Tibial artery (tissue), 4 donors: ENCODE measurements around the gene FFAR2.
"Not testable (repeated sequence)": the region's sequence is repeated elsewhere in the genome, so short reads cannot be mapped to it uniquely, and the experiment has no call there.

Experiments used
- DNase-seq, 2 donors: peaks; one replicate each; pipeline ENCODE4 v3.0.0-alpha.2; 2019
- H3K27ac ChIP-seq, 2 donors: fragments of 200-600 bp; sonication (generic) in 1 of 2; 1 replicate in 1 of 2; 2 replicates in 1 of 2; pipeline ENCODE4 v1.5.1; 2018 to 2019; ENCODE audit warnings: mild to moderate bottlenecking in 1 of 2
- H3K27me3 ChIP-seq, 2 donors: fragments of 200-600 bp; sonication (generic) in 1 of 2; one replicate each; pipeline versions ENCODE4 v1.5.1 to v1.6.0; 2016 to 2019
- H3K36me3 ChIP-seq, 3 donors: fragments of 200-600 bp; sonication (generic) in 2 of 3; one replicate each; pipeline ENCODE4 v1.5.1; 2016 to 2019; ENCODE audit warnings: mild to moderate bottlenecking in 2 of 3
- H3K4me1 ChIP-seq, 4 donors: fragments of 200-600 bp; sonication (generic) in 2 of 4; 1 replicate in 3 of 4; 2 replicates in 1 of 4; pipeline ENCODE4 v1.5.1; 2016 to 2019
- H3K4me3 ChIP-seq, 2 donors: fragments of 200-600 bp; sonication (generic) in 1 of 2; 1 replicate in 1 of 2; 2 replicates in 1 of 2; pipeline ENCODE4 v1.5.1; 2018 to 2019; ENCODE audit warnings: mild to moderate bottlenecking in 2 of 2
- H3K9me3 ChIP-seq, 3 donors: fragments of 200-600 bp; sonication (generic) in 1 of 3; one replicate each; pipeline ENCODE4 v1.5.1; 2016 to 2019
- intact Hi-C: fragments of 100-400 bp; cut with DNase I; formaldehyde crosslinking; loops from one replicate; pipeline ENCODE4 v1.15.0; 2023; ENCODE audit warnings: low total_unique reads
- TF ChIP-seq, protein P1 (sequence below), 2 experiments: fragments of 200-600 bp in 1 of 2; fragments of 450-650 bp in 1 of 2; IDR thresholded peaks; one replicate each; pipeline ENCODE4 v1.5.1; 2017 to 2019; ENCODE audit warnings: antibody characterized with exemption in 2 of 2, mild to moderate bottlenecking in 1 of 2, moderate library complexity in 1 of 2

The FFAR2 gene

DNA sequence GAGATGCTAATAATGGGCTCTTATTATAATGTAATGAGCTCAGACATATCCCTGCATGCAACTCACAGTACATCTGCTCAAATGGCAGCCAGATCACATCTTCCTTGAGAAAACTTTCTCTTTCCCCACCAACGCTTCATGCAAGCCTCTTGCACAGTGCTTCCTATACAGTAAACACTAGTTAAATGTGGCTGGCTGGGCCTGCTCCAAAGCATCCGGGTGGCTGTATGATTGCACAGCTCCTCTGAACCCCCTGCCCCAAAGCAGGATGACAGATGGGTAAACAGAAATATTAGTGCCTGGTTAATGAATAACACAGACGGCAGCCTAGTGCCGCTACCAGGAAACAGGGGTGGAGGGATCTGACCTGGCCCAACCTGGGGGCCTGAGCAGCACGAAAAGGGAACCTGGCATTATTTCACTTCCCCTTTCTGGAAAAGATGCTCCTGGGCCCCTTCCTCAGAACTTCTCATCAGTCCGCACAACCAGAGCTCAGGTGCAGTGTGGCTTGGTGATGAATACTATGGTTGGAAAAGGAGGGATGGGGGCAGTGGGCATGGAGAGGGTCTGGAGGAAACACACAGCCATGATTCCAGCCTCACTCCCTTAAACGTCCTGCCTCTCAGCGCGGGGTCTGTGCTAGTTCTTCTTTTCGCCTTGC is 10.8 kb downstream of the FFAR2 start:
- H3K9me3 ChIP-seq = no peaks in the 10 kb centered on the region
- no peaks in the 10 kb centered on the region for H3K36me3 ChIP-seq
- no peak for DNase-seq
- no peaks in the 10 kb centered on the region for H3K4me1 ChIP-seq
- no peaks in the 10 kb centered on the region for H3K27me3 ChIP-seq
- intact Hi-C loops = no loop called here
- H3K4me3 ChIP-seq = no peak overlapping the region
- no peak overlapping the region for H3K27ac ChIP-seq
- TF ChIP-seq, protein P1, sequence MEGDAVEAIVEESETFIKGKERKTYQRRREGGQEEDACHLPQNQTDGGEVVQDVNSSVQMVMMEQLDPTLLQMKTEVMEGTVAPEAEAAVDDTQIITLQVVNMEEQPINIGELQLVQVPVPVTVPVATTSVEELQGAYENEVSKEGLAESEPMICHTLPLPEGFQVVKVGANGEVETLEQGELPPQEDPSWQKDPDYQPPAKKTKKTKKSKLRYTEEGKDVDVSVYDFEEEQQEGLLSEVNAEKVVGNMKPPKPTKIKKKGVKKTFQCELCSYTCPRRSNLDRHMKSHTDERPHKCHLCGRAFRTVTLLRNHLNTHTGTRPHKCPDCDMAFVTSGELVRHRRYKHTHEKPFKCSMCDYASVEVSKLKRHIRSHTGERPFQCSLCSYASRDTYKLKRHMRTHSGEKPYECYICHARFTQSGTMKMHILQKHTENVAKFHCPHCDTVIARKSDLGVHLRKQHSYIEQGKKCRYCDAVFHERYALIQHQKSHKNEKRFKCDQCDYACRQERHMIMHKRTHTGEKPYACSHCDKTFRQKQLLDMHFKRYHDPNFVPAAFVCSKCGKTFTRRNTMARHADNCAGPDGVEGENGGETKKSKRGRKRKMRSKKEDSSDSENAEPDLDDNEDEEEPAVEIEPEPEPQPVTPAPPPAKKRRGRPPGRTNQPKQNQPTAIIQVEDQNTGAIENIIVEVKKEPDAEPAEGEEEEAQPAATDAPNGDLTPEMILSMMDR (IDR thresholded peaks at IDR 0.05) = no peak

DNA sequence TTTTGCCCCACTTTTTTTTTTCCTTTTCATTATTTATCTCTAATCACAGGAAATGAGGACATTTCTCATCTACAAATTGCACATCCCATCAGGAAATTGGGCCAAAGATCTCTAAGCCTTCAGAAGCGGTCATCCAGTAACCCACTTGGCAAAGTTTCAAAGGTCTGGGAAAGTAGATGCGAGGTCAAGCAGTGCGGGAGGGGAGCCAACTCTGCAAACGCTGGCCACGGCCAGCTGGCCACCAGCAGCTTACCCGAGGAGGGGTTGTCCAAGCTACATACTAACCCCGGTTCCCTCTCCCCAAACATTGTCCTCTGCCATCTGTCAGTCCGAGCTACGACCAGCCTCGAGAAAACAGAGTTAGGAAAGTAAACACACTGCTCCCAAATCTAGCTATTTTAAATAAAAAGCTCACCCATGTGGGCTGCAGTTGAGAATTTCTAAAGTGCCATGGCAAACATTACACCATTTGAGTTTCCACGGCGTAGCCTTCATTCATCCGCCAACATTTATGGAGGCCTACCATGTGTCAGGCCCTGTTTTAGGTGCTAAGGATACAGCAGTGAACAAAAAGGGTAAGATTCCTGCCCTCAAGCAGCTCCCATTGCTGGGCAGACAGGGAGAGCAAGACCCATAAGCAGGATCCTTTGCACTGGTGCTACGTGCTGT is 11.5 kb downstream of the FFAR2 start:
- Histone ChIP-seq H3K9me3 (no peaks in the 10 kb centered on the region), H3K4me1 (no peaks in the 10 kb centered on the region), H3K27me3 (no peaks in the 10 kb centered on the region), H3K27ac (no peak overlapping the region), H3K4me3 (no peak overlapping the region), H3K36me3 (no peaks in the 10 kb centered on the region)
- TF ChIP-seq, protein P1 (IDR thresholded peaks at IDR 0.05) = no peak
- no peak for DNase-seq
- intact Hi-C loops = no loop called here

DNA sequence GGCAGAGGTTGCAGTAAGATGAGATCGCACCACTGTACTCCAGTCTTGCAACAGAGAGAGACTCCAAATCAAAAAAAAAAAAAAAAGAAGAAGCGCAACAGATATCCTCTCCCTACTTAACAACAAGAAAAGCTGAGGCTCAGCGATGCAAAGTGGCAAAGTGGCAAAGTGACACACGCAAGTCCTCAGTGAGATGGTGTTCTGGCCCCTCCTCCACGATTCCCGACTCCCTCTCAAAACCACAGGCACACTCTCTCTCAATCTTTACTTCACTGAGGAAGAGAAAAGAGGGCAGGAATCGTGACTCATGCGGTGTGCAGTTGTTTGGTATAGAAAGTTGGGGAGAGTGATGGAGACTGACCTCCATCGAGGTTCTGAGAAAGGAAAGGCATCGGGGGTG is 12.6 kb downstream of the FFAR2 start:
- H3K4me1 ChIP-seq = no peaks in the 10 kb centered on the region
- DNase-seq = no peak
- no peaks in the 10 kb centered on the region for H3K27me3 ChIP-seq
- no peak overlapping the region for H3K27ac ChIP-seq
- intact Hi-C loops = no loop called here
- no peaks in the 10 kb centered on the region for H3K9me3 ChIP-seq
- H3K4me3 ChIP-seq = no peak overlapping the region
- TF ChIP-seq, protein P1 (IDR thresholded peaks at IDR 0.05) = no peak
- H3K36me3 ChIP-seq = no peaks in the 10 kb centered on the region

DNA sequence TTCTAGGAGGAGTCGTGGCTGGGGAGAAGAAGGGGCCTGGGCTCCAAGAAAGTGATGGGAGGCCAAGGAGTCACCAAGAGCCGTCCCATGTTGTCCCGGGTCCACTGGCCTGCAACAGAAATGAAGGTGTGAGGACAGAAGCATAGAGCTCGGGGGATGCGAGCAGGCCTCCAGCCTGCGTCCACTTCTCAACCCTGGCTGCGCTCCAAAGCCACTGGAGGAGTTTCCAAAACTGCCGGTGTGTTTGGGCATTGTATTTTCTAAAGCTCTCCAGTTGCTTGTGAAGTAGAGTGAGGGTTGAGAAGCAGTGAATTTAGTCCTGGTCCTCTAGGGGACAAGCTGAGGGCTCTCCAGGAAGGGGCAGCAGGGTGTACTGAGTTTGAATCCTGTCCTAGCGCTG is 13.0 kb downstream of the FFAR2 start:
- TF ChIP-seq, protein P1 (IDR thresholded peaks at IDR 0.05) = no peak
- no peak for DNase-seq
- H3K27ac ChIP-seq = no peak overlapping the region
- no peaks in the 10 kb centered on the region for H3K4me1 ChIP-seq
- H3K9me3 ChIP-seq = no peaks in the 10 kb centered on the region
- intact Hi-C loops = no loop called here
- no peaks in the 10 kb centered on the region for H3K27me3 ChIP-seq
- H3K36me3 ChIP-seq = no peaks in the 10 kb centered on the region
- H3K4me3 ChIP-seq = no peak overlapping the region

DNA sequence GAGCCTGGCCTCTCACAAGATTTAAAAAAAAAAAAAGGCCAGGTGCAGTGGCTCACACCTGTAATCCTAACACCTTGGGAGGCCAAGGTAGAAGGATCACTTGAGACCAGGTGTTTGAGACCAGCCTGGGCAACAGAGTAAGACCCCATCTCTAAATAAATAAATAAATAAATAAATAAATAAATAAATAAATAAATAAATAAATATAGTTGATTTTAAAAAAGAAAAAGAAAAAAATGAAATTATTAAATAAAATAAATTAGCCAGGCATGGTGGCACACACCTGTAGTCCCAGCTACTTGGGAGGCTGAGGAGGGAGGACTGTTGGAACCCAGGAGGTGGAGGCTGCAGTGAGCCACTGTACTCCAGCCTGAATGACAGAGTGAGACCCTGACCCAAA is 13.7 kb downstream of the FFAR2 start:
- H3K27me3 ChIP-seq, H3K9me3 ChIP-seq, intact Hi-C loops, H3K4me1 ChIP-seq, DNase-seq, H3K36me3 ChIP-seq, H3K4me3 ChIP-seq, H3K27ac ChIP-seq: not testable (repeated sequence)

DNA sequence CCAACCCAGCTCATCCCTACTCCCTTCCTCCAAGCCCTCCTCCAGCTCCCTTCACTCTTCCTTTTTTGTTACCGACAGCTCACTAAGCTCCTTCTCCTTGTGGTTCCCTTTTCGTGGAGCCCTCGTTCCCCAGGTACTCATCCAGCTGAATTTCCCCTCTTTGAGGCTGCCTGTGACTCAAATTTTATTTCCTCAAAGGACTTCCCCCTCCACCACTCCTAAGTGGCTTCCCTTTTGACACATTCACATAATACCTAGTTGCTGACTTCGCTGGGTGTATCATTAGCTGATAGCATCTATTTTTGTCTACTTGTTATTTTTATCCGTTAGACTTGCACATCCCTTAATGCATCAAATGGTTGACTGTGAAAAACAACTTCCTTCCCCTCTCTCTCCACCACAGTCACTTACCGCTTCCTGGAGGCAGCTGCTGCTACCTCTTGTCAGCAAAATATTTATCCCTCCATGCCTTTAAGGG is 14.5 kb downstream of the FFAR2 start:
- no peaks in the 10 kb centered on the region for H3K4me1 ChIP-seq
- H3K36me3 ChIP-seq = no peaks in the 10 kb centered on the region
- no peaks in the 10 kb centered on the region for H3K9me3 ChIP-seq
- H3K27me3 ChIP-seq = peaks cover 0 to 6% of the 10 kb centered on the region in 2 donors
- H3K27ac ChIP-seq = no peak overlapping the region
- intact Hi-C loops = no loop called here
- H3K4me3 ChIP-seq = no peak overlapping the region
- DNase-seq = no peak
- TF ChIP-seq, protein P1 (IDR thresholded peaks at IDR 0.05) = no peak

DNA sequence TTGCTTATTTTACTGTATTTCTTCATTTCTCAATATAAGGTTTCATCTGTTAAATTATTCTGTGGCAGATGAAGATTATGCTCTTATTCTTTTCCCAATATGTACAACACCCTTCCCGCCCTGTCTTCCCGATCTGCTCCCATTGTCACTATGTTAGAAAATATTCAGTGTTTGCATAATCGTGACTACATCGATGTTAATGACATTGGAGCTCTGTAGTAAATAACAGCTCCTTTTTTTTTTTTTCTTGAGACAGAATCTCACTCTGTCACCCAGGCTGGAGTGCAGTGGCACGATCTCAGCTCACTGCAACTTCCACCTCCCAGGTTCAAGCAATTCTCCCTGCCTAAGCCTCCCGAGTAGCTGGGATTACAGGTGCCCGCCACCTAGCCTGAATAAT is 14.9 kb downstream of the FFAR2 start:
- H3K27ac ChIP-seq, H3K4me3 ChIP-seq, H3K4me1 ChIP-seq, H3K36me3 ChIP-seq, DNase-seq, intact Hi-C loops, H3K27me3 ChIP-seq, H3K9me3 ChIP-seq: not testable (repeated sequence)
